ENCODE results near the gene NKTR.

DNA sequence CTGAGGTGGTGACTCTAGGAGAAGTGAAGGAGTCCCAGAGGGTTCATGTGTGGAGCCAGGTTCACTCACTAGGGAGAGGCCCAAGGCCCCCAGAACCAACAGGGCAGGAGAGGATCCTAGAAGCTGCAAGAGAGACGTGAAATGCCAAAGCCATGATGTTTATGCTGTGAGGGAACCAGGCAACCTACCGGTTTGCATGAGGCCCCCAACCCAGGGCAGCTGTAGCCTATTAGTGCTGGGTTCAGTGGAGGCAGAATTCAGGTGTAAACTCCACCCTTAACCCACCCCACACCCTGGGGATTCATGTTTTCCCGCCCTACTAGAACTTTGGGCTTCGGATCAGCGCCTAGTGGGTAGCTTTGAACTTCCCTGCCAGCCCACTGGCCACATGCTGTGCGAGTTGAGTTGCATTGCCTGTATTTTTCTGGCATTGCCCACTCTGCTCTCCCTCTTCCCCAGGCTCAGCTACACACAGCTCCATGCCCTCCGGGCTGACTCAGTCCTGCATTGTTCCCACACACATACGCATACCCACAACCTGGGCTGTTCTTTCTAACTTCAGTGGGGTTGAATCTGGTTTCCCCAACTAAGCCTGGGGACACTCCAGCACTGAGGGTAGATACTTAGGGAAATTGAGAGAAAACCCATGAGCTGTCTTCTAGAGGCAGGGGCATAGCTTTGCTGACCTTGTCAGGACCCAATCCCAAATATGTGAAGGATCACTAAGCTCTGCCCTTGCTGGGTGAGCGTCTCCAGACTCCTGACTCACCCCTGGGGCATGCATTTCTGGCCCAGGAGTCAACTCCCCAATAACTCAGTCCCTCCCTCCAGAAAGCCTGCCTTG, 51.0 kb downstream of the NKTR start:
- TF ChIP-seq, protein P1, sequence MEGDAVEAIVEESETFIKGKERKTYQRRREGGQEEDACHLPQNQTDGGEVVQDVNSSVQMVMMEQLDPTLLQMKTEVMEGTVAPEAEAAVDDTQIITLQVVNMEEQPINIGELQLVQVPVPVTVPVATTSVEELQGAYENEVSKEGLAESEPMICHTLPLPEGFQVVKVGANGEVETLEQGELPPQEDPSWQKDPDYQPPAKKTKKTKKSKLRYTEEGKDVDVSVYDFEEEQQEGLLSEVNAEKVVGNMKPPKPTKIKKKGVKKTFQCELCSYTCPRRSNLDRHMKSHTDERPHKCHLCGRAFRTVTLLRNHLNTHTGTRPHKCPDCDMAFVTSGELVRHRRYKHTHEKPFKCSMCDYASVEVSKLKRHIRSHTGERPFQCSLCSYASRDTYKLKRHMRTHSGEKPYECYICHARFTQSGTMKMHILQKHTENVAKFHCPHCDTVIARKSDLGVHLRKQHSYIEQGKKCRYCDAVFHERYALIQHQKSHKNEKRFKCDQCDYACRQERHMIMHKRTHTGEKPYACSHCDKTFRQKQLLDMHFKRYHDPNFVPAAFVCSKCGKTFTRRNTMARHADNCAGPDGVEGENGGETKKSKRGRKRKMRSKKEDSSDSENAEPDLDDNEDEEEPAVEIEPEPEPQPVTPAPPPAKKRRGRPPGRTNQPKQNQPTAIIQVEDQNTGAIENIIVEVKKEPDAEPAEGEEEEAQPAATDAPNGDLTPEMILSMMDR (IDR thresholded peaks at IDR 0.05) = no peak
- TF ChIP-seq EP300 (IDR thresholded peaks at IDR 0.05) = no peak
- peak; percentile 56 for TF ChIP-seq POLR2AphosphoS5 (IDR thresholded peaks at IDR 0.05)
